HG03280 (cell line): Measurements from ENCODE around the gene ZNF710.
A peak's percentile ranks its signal among the peaks of the same experiment; 100 is the strongest.

Source experiments
- ATAC-seq: cut with Tn5 transposase; IDR thresholded peaks from one replicate; pipeline ENCODE4 v1.9.1; 2021; ENCODE audit warnings: mild to moderate bottlenecking, moderate library complexity; ENCODE audit not compliant: unreplicated experiment

Gene ZNF710

DNA sequence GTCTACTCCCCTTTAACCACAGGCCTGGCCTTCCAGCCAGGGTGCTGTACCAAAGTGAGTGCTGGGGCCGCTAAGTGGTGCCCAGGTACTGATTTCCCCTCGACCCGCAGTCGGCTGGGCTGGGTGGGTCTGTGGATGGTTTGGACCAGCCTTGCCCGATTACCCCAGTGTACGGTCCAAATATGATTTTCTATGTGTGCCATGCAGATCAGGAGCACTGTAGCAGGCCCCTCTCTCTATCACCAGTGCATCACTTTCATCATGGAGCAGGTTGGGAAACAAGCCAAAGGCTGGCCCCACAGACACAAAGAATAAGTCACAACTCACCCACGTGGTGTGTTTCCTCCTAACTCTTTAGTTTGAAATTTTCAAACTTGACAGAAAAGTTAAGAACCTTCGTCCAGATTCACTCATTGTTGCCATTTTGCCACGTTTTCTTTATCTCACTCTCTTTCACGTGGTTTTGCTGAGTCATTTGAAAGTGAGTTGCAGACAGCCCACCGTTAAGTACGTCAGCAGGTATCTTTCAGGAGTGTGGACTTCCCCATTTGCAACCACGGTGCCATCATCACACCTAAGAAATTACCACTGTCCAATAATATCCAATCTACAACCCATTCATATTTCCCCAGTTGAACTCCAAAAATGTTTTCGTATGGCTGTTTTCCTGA is 37.0 kb downstream of the ZNF710 start:
- ATAC-seq: peak; percentile 82

GRCh38 chr15:90038632-90039095 is 37.5 kb downstream of the ZNF710 start:
- no peak for ATAC-seq

GRCh38 chr15:90039996-90040395 is 38.9 kb downstream of the ZNF710 start:
- ATAC-seq: no peak

GRCh38 chr15:90040618-90041017 is 39.5 kb downstream of the ZNF710 start:
- no peak for ATAC-seq

DNA sequence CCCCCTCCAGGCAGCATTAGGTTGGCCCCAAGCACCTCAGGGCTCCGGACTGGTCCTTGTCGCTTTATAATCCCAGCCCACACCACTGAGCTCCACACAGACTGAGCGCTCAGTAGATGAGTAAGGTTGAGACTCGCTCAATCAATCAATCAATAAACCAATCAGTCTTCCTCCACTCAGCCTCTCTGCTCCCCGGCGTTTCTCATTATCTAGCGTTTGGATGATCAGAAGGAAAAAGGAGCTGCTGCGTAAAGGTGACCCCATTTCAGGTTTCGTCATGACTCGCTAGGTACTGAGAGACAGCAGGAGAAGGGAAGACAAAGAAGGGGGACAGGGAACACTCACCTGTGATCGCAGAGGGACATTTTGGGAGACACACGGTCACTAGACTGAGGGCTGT is 41.2 kb downstream of the ZNF710 start:
- ATAC-seq: no peak

DNA sequence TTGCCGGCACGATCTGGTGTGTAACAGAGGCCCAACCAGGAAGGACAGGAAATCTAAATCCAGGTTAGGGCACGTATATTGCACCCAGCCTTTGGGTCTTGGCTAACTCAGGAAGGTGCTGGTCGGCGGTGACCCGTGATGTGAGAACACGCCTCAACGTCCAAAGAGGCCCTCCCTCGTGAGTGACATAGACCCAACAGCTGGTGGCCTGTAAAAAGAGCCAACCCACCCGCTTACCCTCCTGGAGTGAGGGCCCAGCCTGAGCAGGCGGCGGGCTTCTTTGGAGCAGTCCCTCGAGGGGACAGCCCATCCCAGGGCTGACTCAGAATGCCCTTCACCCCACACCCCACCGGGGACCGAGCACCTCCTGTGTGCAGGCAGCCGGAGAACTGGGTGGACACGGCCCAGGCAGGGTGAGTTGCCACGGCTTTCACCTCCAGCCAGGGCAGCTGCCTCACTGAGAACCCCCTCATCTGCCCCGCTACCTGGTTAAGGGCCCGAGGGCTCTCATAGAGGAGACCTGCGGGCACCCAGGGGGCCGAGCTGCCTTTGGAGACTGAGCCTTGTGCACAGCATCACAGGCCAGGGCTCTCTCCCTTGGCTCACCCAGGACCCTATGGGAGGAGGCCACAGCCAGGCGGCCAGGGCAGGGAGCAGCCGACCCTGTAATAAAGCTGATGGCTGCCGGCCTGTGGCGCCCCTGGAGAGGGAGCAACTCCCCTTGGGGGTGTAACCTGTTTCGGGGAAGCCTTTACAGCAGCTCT is 41.8 kb downstream of the ZNF710 start:
- ATAC-seq: no peak

GRCh38 chr15:90043530-90044010 is 42.4 kb downstream of the ZNF710 start:
- no peak for ATAC-seq

GRCh38 chr15:90044191-90044590 is 43.1 kb downstream of the ZNF710 start:
- no peak for ATAC-seq

- ATAC-seq: no peak
Measured at GRCh38 chr15:90044916-90045371, 43.8 kb downstream of the ZNF710 start.

DNA sequence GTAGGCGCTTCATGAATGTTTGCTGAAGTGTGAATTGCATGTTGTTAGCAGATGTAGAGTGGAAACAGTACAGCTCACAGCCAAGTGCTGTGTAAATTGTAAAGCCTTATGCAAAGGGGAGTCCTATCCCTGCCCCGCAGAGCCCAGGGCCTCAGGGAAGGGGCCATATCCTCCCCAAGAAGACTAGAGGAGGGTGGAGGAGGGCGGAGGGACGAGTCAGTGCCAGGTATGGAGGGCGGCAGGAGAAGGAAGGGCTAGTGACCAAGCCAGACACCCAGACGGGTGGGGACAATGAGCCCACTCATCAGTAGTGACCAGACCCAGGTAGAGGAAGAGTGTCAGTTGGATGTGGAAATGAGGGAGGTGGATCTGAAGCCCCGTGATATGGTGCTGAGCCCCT is 45.2 kb downstream of the ZNF710 start:
- ATAC-seq: no peak

GRCh38 chr15:90046911-90047392 is 45.8 kb downstream of the ZNF710 start:
- ATAC-seq: peak; percentile 55

DNA sequence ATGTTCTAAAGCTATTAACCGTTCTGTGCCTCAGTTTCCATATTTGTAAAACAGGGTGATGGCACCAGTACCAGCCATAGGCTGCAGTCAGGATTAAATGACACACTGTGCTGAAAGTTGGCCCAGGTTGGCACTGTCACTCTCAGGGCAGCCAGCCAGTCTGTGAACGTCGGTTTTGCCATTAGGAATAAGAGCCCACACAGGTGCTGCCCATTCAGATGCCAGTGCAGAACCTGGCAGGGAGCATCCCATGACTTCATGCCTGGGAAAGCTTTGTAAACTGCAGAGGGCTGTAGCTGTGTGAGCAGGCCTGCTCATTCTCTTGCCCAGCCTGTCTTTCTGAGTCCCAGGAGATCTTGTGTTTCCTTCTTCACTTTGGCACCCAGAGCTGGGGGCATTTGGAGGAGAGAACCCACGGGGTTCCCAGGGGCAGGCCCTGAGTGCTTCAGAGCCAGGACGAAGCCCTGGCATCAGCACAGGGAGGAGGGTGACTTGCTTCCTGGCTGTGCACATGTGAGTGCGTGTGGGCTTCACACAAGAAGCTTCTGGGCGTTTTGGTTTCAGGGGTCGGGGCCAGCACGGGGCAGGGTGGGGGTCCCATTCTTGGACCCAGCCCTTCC is 46.9 kb downstream of the ZNF710 start:
- ATAC-seq: no peak

GRCh38 chr15:90049030-90049429 is 47.9 kb downstream of the ZNF710 start:
- ATAC-seq: no peak

- ATAC-seq: no peak
Measured at GRCh38 chr15:90049666-90050604, 48.8 kb downstream of the ZNF710 start.

DNA sequence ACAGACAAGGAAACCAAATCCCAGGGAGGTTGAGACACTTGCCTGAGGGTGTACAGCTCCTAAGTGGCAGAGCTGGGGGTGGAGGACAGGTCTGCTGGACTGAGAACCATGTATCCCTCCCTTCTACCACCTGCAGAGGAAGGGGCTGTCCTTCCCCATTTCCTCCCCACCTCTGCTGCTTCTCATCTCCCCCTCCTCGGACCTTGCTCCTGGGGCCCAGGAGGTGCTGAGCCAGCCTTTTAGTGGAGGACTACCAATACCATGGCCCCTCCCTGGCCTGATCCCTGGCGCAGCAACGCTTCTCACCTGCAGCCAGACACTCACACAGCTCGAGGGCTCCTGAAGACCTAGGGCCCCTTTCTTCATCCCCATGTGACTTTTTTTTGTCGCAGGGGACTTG is 50.8 kb downstream of the ZNF710 start:
- no peak for ATAC-seq

- ATAC-seq: no peak
Measured at GRCh38 chr15:90053685-90054466, 52.8 kb downstream of the ZNF710 start.

GRCh38 chr15:90054618-90055097 is 53.5 kb downstream of the ZNF710 start:
- ATAC-seq: no peak

DNA sequence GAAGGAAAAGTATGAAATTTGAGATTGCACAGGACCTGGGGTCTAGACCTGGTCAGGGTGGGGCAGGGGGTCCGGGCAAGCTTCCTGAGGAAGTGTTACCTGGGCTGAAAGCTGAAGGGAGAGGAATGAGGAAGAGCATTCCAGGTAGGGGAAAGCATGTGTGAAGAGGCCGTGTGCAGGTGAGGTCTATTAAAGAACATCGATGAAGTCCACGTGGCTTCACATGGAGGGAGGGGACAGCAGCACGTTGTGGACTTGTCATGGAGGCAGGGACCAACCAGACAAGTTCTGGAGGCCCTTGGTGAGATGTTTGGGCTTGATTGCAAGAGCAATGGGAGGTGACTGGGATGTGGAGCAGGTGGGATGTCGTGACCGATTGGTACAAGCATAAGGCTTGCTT is 54.1 kb downstream of the ZNF710 start:
- no peak for ATAC-seq

- ATAC-seq: no peak
Measured at GRCh38 chr15:90056529-90056928, 55.4 kb downstream of the ZNF710 start.
